GM19395 (cell line): ENCODE data around the gene DZIP1L.
"Not testable (repeated sequence)": the region's sequence is repeated elsewhere in the genome, so short reads cannot be mapped to it uniquely, and the experiment has no call there.

Experiments used
- ATAC-seq: cut with Tn5 transposase; IDR thresholded peaks from one replicate; pipeline ENCODE4 v1.9.1; 2021; ENCODE audit warnings: mild to moderate bottlenecking, moderate library complexity; ENCODE audit not compliant: unreplicated experiment

The DZIP1L gene

DNA sequence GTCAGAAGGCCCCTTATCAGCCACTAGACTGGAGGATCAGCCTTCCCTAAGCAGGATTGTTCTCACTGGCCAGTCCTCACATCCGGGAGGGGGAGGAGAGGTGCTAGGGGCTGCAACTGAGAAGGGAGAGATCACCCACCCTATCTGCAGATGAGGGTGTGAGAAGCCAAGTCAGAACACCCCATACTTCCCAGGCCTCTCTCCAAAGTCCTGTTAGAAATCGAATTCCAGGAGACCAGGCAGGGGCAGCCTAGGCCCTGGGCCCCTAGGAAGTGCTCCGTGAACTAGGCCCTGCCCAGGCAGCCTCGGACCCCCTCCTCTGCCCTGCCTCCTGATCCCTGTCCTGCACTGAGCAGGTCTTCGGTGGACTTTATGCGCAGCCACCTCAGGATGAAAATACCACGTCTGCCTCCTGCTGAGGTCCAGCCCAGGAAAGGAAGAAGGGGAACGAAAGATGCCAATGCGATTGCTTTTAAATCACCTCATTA, 933 bp downstream of the DZIP1L start:
- ATAC-seq = peak; percentile 5

DNA sequence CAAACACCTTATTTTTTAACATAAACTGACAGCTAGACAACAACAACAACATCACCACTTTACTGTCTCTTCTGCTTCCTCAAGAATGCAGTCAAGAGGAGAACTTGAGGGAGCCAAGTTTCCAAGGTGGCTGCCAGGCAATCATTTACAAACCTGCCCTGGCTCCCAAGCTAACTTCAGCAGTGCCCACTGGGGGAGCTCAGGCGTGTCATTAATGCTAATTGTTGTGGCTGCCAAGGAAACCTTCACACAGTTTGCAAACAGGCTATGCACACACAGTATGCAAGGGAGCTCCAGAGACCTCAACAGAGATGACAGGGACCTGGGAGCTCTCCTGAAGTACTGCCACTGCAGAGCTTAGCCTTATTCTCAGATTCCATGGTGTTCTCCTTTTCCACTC, 2.1 kb downstream of the DZIP1L start:
- no peak for ATAC-seq

DNA sequence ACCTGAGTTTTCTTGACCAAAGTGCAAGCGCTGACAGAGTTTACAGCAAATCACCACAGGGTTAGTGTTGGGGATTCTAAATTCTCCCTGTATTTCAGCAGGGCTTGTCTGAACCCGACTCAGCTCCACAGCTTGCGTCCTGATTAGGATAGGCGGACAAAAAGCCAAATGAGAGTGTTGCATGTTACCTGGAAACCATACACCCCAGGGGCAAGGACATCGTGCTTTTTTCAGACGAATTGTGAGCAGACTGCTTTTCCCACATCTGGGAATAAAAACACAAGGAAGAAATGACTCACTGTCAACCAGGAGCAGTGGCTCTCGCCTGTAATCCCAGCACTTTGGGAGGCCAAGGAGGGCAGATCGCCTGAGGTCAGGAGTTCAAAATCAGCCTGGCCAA, 3.0 kb downstream of the DZIP1L start:
- no peak for ATAC-seq

DNA sequence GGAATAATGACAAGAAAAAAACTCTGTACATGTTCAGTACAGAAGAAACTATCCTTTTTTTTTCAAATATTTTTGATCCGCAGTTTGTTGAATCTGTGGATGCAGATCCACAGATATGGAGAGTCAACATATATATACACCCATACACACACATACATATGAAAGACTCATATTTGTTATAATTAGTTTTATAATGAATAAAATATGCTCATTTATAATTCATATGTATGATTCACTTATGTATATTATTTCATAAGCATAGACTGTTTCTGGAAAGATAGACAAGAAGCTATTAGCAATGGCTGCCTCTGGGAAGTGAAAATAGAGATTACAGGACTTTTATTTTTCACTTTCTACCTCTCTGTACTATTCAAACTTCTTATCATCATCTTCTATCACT, 9.8 kb downstream of the DZIP1L start:
- ATAC-seq = no peak

DNA sequence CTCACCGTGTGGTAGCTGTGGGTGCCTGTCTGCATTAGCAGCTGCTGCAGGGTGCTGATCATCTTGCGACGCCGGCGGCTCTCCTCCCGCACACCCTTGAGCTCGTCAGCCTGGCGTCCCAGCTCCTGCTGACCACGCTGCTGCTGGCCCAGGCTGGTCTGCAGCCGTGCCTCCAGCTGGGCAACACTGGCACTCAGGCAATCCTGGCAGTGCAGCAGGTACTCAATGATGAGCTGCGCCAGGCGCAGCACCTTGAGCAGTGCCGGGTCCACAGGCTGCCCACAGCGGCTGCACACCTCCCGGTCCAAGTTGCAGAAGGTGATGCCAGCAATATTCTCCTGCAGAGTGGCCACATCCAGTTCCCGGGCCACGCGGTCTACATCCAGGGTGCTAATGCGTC, 11.9 kb downstream of the DZIP1L start:
- no peak for ATAC-seq

DNA sequence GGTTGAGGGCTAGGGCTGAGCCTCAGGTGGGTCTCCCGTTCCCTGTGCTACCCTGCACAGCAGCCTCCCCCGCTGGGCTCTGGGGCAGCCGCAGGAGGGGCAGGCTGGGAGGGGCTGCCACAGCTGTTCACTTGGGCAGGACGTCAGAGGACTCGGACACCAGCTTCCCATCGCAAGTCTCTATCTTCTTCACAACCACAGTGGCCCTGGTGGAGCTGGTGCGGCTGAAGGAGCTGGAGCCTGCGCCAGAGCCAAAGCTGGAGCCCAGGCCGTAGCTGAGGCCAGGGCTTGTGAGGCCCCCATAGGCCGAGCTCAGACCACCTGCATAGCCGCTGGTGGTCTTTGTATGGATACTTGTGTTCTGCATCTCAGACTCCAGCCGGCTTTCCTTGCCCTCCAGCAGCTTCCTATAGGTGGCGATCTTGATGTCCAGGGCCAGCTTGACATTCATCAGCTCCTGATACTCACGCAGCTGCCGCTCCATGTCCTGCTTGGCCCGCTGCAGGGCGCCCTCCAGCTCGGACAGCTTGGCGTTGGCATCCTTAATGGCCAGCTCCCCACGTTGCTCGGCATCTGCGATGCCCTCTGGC, 14.0 kb downstream of the DZIP1L start:
- ATAC-seq = not testable (repeated sequence)

DNA sequence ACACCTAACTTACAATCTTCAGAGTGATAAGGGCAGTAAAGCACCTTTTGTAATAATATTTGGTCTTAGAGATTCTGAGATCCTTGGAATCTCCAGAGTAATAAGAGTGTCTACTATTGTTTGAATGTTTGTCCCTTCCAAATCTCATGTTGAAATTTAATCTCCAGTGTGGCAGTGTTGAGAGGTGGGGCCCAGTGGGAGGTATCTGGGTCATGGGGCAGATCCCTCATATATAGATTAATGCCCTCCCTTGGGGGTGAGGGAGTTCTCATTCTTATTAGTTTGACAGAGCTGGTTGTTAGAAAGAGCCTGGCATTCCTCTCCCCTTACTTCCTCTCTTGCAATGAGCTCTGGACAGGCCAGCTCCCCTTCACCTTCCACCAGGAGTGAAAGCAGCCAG, 16.0 kb downstream of the DZIP1L start:
- no peak for ATAC-seq

DNA sequence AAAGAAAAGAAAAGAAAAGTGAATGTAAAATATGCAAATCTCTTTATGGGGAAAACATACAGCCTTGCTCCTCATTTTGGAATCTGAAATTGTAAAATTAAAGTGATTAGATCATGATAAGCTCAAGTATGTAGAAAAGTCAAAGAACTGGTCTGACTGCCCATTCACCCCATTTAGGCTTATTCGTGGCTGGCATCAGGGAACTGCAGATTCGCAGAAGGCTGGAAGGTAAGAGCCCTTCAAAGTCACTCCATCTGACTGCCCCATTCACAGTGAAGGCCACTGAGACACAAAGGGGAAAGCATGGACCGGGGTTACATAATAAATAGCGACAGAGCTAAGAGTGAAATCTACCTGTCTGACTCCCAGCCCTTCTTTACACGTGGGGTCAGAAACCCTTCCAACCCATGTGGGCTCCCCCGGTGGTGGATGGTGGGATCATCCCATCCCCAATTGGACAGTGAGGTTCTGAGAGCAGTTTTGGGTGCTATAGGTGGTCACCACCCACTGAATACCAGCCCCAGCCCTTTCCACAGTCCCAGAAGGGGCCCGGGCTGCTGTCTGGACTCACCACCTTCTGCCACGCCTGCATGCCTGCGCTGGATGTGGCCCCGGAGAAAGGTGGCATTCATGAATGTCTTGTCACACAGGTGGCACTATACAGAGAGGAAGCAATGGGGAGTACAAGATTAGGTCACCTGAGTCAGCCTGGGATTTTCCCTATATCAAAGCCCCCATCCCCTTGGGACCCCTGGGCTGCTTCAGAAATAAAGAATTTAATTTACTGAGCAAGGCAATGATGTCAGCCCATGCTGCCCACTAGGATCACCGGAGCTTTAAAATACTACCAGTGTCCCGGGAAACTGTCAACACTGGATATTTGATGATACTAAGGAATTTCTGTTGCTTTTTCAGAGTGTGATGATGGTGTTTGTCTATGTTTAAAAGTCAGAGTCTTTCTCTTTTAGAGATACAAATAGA, 17.9 kb downstream of the DZIP1L start:
- ATAC-seq = peak; percentile 78

DNA sequence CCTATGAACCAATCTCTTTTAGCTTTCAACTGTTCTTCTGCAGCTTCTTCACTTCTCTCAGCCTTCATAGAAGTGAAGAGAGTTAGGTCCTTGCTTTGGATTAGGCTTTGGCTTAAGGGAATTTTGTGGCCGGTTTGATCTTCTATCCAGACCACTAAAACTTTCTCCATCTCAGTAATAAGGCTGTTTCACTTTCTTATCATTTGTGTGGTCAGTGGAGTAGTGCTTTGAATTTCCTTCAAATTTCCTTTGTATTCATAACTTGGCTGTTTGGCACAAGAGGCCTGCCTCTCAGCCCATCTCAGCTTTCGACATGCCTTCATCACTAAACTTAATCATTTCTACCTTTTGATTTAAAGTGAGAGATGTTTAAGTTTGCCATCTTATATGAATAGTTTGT, 21.7 kb downstream of the DZIP1L start:
- ATAC-seq = no peak

DNA sequence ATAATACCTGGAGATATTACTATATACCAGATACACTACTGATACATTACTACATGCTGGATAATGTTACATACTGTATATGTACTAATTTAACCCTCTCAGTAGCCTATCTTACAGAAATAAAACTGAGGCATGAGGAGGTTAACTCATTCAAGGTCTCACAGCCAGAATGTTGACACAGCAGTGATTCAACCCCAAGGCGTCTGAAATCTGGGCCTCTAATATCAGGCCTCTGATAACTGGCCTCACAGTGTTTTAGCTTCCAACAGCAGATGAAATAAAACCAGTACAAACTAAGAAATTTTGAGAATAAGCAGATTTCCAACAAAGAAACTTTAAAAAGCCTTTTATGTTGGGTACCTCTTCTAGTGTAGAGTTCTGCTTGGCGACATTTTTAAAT, 23.4 kb downstream of the DZIP1L start:
- ATAC-seq = no peak

DNA sequence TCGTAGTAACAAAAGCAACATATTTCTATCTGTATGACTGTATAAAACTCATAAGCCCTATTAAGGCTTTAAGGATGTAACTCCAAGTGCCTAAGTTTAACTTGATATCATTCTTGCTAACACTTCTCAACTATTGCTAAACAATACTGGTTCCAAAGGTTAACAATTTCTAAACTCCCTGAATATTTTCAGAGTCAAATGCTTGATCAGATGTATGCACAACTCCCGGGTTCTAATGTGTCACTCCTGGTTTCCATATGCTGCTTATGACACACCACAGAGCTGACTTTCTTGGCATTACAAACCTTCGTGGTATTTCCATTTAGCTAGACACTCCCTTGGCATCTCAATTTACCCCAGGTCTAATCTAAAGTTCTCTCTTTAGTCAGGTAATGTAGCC, 26.3 kb downstream of the DZIP1L start:
- no peak for ATAC-seq

DNA sequence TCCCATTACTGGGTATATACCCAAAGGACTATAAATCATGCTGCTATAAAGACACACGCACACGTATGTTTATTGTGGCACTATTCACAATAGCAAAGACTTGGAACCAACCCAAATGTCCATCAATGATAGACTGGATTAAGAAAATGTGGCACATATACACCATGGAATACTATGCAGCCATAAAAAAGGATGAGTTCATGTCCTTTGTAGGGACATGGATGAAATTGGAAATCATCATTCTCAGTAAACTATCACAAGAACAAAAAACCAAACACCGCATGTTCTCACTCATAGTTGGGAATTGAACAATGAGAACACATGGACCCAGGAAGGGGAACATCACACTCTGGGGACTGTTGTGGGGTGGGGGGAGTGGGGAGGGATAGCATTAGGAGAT, 29.7 kb downstream of the DZIP1L start:
- ATAC-seq = not testable (repeated sequence)

DNA sequence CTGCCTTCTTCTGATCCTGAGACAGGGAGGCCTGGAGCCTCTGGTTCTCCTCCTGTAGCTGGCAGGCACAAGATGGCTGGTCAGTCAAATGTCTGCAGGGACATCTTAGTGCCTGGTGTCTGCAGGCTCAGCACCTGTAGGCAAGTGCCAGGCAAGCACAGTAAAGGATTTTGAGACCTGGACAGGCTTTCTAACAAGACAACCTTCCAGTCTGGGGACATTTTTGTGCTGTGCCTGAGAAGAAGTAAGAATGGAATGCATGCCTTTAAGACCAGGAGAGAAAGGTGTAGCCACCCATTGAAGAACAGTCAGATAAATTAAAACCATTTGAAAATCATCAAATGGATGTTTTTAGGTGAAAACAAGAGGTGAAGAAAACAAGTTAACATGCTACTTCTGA, 31.2 kb downstream of the DZIP1L start:
- no peak for ATAC-seq

DNA sequence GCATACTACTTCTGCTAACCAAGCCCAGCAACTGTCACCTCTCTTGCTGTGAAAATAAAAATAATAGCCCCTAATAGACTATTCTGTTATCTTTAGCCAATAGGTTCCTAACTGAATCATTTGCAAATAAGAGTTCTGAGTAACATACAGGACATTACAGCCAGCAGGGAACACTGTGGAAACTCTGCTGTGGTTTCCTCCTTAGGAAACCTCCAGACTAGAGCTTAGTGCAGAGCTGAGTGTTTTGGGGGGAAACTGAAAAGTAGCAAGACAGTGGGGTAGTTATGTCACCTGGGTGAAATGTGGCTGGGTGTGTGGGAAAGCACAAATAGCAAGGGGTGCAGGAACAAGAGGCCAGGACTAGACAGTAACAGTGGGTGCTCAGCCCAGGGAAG, 32.4 kb downstream of the DZIP1L start:
- peak; percentile 49 for ATAC-seq

DNA sequence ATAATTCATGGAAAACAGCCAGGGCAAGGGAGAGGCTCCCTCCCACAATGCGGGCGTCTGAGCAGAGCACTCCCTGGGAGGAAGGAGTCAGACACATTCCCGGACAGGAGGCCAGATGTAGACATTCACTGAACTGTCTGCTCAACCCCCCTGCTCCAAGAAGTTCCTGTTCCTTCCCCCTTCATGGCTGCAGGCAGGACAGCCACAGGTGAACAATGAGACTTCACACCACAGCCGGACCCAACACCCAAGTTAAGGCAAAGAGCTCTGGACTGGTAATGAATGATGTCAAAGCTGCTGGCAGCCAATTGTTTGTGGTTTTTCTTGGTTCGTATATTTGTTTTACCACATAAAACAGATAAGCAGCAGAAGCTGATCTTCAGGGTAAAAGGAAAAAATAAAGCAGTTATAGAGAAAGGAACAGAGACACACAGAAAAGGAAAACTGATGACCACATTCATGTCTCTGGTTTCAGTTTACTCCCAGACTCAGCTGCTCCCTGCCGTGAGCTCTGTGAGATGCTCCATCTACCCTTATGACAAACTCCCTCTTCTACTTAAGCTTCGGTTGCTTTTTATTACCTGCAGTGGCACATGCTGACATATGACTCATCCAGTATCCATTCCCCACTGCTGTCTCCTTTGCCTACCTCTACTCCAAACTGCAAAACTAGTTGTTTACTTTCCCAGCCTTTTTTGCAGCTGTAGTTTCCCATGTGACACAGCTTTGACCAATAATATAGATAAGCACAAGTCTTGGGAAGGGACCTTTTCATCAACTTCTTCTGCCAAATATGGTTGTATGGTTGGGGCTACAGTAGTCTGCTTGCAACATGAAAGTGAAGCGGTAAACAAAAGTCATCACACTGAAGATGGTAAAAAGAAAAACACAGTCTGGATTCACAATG, 33.1 kb downstream of the DZIP1L start:
- ATAC-seq = peak; percentile 77

DNA sequence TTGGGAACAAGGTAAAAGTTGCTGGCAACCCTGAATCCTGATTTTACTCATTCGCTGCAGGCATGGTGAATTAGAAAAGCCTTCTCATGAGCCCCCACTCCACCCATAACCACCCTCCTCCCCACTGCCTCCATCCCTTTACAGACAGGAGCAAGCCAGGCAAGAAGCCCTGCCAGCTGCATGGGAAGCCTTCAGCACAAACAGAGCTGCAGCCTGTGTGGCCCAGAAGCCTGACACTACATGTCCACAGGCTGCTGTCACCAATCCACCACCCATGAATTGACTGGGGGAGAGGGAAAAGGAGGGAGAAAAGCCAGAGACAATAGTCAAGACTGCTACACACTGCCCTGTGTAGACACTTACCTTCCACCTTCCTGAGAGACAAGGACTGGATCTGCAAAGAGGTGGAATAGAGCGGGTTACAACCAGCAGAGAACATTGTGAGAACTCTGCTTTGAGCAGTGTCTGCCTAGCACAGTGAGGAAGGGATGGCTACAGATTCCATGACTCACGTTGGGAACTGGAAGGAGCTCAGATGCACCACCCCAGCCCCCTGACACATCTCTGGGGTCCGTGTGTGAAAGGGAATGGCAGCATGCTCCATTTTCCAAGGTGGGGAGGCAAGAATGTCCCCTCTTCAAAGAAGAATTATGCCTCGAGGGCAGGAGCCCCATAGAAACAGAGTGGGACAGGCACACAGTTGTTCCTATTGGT, 33.9 kb downstream of the DZIP1L start:
- ATAC-seq = no peak

DNA sequence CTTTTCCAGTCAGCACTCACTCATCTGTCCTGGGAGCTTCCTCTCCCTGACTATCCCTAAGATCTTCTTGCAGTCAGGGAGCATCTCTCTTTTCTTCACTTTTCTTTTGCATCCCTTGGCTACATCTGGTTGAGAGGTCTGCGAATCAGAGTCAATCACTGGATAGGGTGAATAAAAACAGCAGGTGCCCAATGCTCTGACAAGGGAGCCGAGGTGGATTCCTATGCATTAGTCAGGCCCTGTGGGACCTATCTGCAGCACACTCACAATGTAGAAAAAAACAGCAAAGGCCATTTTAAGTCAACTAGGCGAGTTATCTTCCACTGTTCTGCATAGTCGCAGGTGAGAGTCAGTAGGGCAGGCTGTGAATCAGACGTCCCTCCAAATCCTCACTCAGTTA, 35.5 kb downstream of the DZIP1L start:
- no peak for ATAC-seq

DNA sequence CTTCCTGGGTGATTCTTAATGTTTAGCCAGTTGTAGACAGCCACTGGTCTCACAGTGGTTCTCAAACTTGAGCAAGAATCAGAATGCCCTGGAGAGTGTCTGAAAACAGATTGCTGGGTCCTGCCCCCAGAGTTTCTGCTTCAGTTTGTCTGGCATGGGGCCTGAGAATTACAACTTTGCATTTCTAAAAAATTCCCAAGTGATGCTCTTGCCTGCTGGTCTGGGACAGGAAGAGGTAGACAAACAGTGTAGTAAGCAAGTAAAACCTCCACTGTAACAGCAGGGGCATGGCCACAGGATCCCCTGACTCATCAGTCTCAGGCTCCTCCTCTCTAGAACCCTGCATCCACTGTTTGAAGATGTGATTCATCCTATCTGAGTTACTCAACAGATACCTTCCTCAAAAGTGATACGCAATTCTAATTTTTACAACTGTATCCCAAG, 36.5 kb downstream of the DZIP1L start:
- ATAC-seq = no peak

DNA sequence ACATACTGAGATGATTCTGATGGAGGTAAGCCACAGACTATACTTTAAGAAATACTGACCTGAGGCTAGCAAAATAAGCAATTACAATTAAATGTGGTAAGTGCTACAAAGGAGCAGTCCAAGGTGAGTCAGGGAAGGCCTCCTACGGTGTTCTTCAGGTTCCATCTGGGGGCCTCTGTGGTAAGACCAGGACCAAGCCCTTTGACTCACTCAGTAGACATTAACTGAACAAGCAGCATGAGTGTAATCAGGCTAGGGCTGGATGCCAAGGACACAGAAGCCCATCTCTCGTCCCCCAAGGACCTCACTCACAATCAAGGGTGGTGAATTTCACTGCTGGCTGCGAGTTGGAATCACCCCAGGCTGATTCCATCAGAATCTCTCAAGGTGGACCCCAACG, 37.3 kb downstream of the DZIP1L start:
- ATAC-seq = no peak

DNA sequence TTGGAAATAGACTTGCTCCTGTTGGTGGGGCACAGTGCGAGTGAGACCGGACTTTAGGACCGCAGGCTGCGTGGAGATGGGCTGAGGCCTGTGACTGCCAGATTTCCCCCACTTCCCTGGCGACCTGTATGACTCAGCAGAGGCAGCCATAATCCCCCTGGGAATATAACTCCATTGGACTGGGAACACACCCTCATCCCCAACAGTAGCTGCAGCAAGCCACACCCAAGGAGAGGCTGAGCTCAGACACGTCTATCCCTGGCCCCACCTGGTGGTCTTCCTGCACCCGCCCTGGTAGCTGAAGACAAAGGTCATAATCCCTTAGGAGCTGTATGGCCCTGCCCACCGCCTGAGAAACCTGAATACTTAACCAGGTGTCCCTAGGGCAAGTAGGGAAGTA, 42.6 kb downstream of the DZIP1L start:
- ATAC-seq = no peak

DNA sequence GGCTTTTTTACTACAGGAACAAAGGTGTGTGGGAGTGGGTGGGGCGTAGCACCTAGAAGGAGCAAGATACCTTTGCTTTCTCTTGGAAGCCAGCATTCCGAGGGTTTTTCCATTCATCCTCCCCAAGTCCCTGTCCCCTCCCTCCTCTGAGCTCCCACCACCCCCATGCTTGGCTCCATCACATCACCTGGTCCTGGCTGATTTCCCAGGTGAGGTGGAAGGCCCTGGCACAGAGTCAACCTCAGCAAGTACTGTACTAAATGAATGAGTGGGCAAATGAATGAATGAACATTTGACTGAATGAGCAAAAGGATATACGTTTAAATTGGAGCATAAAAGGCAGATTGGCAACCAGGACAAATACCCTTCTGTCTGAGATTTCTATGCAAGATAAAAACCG, 45.4 kb downstream of the DZIP1L start:
- ATAC-seq = no peak
